CD14-positive monocyte (primary cell): ENCODE measurements around the gene ABCB1. TPM values are rescaled to one million over a fixed set of nuclear protein-coding genes. Genes with fewer than 3 reads are reported as not detected.

Source experiments
- DNase-seq, 3 donors: peaks; one replicate each; pipeline ENCODE4 v3.0.0-alpha.2; 2011 to 2022
- H2AFZ ChIP-seq: 2 replicates; pipeline ENCODE4 v1.6.0; 2012; ENCODE audit warnings: mild to moderate bottlenecking, low read depth, low read length, inconsistent platforms; ENCODE audit not compliant: insufficient read depth, poor library complexity, severe bottlenecking
- H3K27ac ChIP-seq, 2 donors: 1 replicate in 1 of 2; 2 replicates in 1 of 2; pipeline ENCODE4 v1.5.1; 2012 to 2013; ENCODE audit warnings: low read length in 2 of 2, control low read depth in 1 of 2, inconsistent platforms in 1 of 2, low read depth in 1 of 2, mild to moderate bottlenecking in 1 of 2
- H3K27me3 ChIP-seq, 2 donors: one replicate each; pipeline versions ENCODE4 v1.6.0 to v1.6.1; 2011 to 2013; ENCODE audit warnings: low read length in 2 of 2; ENCODE audit not compliant: control insufficient read depth in 2 of 2, insufficient read depth in 2 of 2
- H3K36me3 ChIP-seq, 2 donors: replicated peaks in 1 of 2; 1 replicate in 1 of 2; 2 replicates in 1 of 2; pipeline versions ENCODE4 v1.5.1 to v1.6.1; 2012 to 2013; ENCODE audit warnings: low read length in 2 of 2, control low read depth in 1 of 2, inconsistent platforms in 1 of 2, mild to moderate bottlenecking in 1 of 2; ENCODE audit not compliant: insufficient read depth in 2 of 2, control insufficient read depth in 1 of 2
- H3K4me1 ChIP-seq, 2 donors: 1 replicate in 1 of 2; 2 replicates in 1 of 2; pipeline versions ENCODE4 v1.5.1 to v1.6.1; 2012 to 2013; ENCODE audit warnings: low read length in 2 of 2, control low read depth in 1 of 2, inconsistent platforms in 1 of 2, mild to moderate bottlenecking in 1 of 2, moderate library complexity in 1 of 2; ENCODE audit not compliant: insufficient read depth in 2 of 2, control insufficient read depth in 1 of 2
- H3K4me2 ChIP-seq: replicated peaks from 2 replicates; pipeline ENCODE3; 2012; ENCODE audit warnings: low read length, moderate library complexity, mild to moderate bottlenecking; ENCODE audit not compliant: poor library complexity, severe bottlenecking; ENCODE audit errors: extremely low read depth
- H3K4me3 ChIP-seq, 3 experiments: fragments of 200-600 bp in 1 of 3; sonication (generic) in 1 of 3; replicated peaks in 1 of 3; 1 replicate in 2 of 3; 2 replicates in 1 of 3; pipeline ENCODE4 v1.5.1; 2011 to 2013; ENCODE audit warnings: low read length in 3 of 3, mild to moderate bottlenecking in 3 of 3, control low read depth in 2 of 3, low read depth in 2 of 3, inconsistent platforms in 1 of 3, moderate library complexity in 1 of 3
- H3K79me2 ChIP-seq: 2 replicates; pipeline ENCODE4 v1.6.0; 2012; ENCODE audit warnings: mild to moderate bottlenecking, control low read depth, inconsistent platforms, low read length, moderate library complexity; ENCODE audit not compliant: insufficient read depth
- H3K9ac ChIP-seq: 2 replicates; pipeline ENCODE4 v1.6.0; 2017; ENCODE audit warnings: low read length, mild to moderate bottlenecking; ENCODE audit not compliant: insufficient read depth, poor library complexity, severe bottlenecking
- H3K9me3 ChIP-seq, 2 donors: replicated peaks in 1 of 2; 1 replicate in 1 of 2; 2 replicates in 1 of 2; pipeline versions ENCODE4 v1.5.1 to v1.6.1; 2012 to 2013; ENCODE audit warnings: low read length in 2 of 2, control low read depth in 1 of 2; ENCODE audit not compliant: control insufficient read depth in 1 of 2, insufficient read depth in 1 of 2
- H4K20me1 ChIP-seq: 2 replicates; pipeline ENCODE4 v1.6.0; 2012; ENCODE audit warnings: mild to moderate bottlenecking, low read length, control low read depth, moderate library complexity; ENCODE audit not compliant: insufficient read depth
- H3K27ac Mint-ChIP-seq, 7 donors: one replicate each; pipeline ENCODE4 v1.8.0; 2020; ENCODE audit warnings: mild to moderate bottlenecking in 7 of 7, mixed read lengths in 7 of 7, moderate library complexity in 6 of 7, inconsistent platforms in 2 of 7
- H3K27me3 Mint-ChIP-seq, 3 donors: one replicate each; pipeline ENCODE4 v1.8.0; 2021 to 2022; ENCODE audit warnings: low read depth in 3 of 3, mild to moderate bottlenecking in 3 of 3, mixed read lengths in 3 of 3, moderate library complexity in 3 of 3, inconsistent platforms in 1 of 3
- H3K36me3 Mint-ChIP-seq, 2 donors: one replicate each; pipeline ENCODE4 v1.8.0; 2020; ENCODE audit warnings: mixed read lengths in 2 of 2, inconsistent platforms in 1 of 2, mild to moderate bottlenecking in 1 of 2
- H3K4me1 Mint-ChIP-seq: one replicate; pipeline ENCODE4 v1.8.0; 2020; ENCODE audit warnings: mild to moderate bottlenecking, mixed read lengths
- H3K4me3 Mint-ChIP-seq, 2 donors: one replicate each; pipeline ENCODE4 v1.8.0; 2020; ENCODE audit warnings: mild to moderate bottlenecking in 2 of 2, mixed read lengths in 2 of 2, moderate library complexity in 1 of 2
- H3K9me3 Mint-ChIP-seq, 7 donors: one replicate each; pipeline ENCODE4 v1.8.0; 2020 to 2022; ENCODE audit warnings: mixed read lengths in 7 of 7, mild to moderate bottlenecking in 6 of 7, moderate library complexity in 6 of 7, inconsistent platforms in 2 of 7
- WGBS: methylation state at CpG from one replicate; pipeline ENCODE4 v1.1.5; 2013; ENCODE audit warnings: missing lambda C conversion rate; ENCODE audit not compliant: insufficient coverage; 5-methylcytosine and 5-hydroxymethylcytosine counted together
- intact Hi-C, 2 donors: fragments of 100-400 bp; cut with micrococcal nuclease; formaldehyde crosslinking; loops; one replicate each; pipeline versions ENCODE4 v1.15.0 to v1.15.1; 2023
- polyA plus RNA-seq, 3 donors: library from polyadenylated mRNA; depleted of rRNA in 1 of 3; unstranded in 2 of 3; stranded (reverse) in 1 of 3; fragments of 300-500 nt in 2 of 3; fragments of >200 nt in 1 of 3; fragmentation: Illumina TruSeq in 2 of 3; gene quantifications; 1 replicate in 2 of 3; 2 replicates in 1 of 3; pipeline ENCODE4 v1.2.3, GENCODE V29; 2012 to 2021
- TF ChIP-seq, protein P1 (sequence below): fragments of 200-600 bp; IDR thresholded peaks from one replicate; pipeline ENCODE4 v1.8.0; 2022; ENCODE audit warnings: antibody characterized with exemption, mild to moderate bottlenecking

ABCB1 gene
- polyA plus RNA-seq, 3 donors = 0.24 TPM; not detected in 2

DNA sequence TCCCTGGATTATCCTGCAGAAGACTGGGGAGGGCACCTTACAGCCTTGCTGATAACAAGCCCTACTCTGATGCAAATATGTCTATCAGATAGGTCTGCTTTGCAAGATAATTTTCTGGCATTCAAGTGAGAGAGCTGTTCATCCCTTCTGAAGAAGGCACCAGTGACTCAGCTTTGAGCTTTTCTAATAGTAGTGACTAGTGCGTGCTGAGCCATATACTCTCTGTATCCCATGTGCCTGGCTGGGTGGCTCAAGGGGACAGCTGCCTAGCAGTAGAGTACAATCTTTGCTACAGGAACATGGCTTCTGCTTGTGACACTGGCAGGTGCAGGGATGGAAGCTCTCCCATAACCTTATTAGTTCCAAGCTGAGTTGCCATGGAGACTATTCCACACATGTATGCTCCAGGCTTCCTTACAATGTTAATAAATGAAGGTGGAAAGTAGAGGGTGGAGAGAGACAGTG lies 90.2 kb downstream of the ABCB1 start:
- peaks cover 0 to 2% (median 0%) of the 10 kb centered on the region in 3 donors for H3K27me3 Mint-ChIP-seq
- Histone ChIP-seq H3K9ac (no peak overlapping the region), H3K27me3 (no peaks in the 10 kb centered on the region), H4K20me1 (no peaks in the 10 kb centered on the region), H2AFZ (no peak overlapping the region), H3K36me3 (no peaks in the 10 kb centered on the region), H3K4me3 (no peak overlapping the region), H3K9me3 (no peaks in the 10 kb centered on the region), H3K79me2 (no peaks in the 10 kb centered on the region), H3K4me2 (no peak overlapping the region), H3K27ac (no peak overlapping the region), H3K4me1 (no peaks in the 10 kb centered on the region)
- intact Hi-C loops = no loop called here
- TF ChIP-seq, protein P1, sequence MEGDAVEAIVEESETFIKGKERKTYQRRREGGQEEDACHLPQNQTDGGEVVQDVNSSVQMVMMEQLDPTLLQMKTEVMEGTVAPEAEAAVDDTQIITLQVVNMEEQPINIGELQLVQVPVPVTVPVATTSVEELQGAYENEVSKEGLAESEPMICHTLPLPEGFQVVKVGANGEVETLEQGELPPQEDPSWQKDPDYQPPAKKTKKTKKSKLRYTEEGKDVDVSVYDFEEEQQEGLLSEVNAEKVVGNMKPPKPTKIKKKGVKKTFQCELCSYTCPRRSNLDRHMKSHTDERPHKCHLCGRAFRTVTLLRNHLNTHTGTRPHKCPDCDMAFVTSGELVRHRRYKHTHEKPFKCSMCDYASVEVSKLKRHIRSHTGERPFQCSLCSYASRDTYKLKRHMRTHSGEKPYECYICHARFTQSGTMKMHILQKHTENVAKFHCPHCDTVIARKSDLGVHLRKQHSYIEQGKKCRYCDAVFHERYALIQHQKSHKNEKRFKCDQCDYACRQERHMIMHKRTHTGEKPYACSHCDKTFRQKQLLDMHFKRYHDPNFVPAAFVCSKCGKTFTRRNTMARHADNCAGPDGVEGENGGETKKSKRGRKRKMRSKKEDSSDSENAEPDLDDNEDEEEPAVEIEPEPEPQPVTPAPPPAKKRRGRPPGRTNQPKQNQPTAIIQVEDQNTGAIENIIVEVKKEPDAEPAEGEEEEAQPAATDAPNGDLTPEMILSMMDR = no peak
- H3K9me3 Mint-ChIP-seq = peaks cover 0 to 2% (median 0%) of the 10 kb centered on the region in 7 donors
- WGBS = 100% methylated on average over 1 of the region's 1 CpG
- H3K27ac Mint-ChIP-seq = no peak overlapping the region
- no peaks in the 10 kb centered on the region for H3K36me3 Mint-ChIP-seq
- H3K4me1 Mint-ChIP-seq = peaks cover 2% of the 10 kb centered on the region
- H3K4me3 Mint-ChIP-seq = no peak overlapping the region
- DNase-seq = no peak

DNA sequence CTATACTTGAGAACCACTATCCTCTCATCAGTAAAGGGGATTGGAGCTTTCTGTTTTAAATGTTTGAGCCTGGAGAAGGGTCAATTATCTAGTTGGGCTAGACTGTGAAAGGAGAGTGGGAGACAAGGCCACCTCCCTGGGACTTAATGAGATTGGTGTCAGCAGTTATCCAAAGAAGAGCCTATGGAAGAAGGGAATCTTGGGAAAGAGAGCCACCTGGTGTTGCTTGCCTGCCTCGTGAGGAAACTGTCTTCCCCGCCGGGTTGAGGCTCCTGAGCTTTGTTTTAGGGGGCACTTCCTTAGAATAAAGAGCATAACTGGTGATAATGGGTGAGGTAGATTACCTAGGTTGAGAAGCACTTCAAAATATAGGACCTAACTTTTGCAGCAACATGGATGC lies 93.2 kb downstream of the ABCB1 start:
- WGBS = 86% methylated on average over 3 of the region's 3 CpGs
- Mint-ChIP-seq H3K4me1 (peaks cover 2% of the 10 kb centered on the region), H3K4me3 (no peak overlapping the region), H3K36me3 (no peaks in the 10 kb centered on the region), H3K9me3 (no peaks in the 10 kb centered on the region), H3K27me3 (peaks cover 0 to 2% (median 0%) of the 10 kb centered on the region in 3 donors), H3K27ac (peak overlapping the region in 1 of 7 donors; percentile 18)
- no peaks in the 10 kb centered on the region for H3K9me3 ChIP-seq
- TF ChIP-seq, protein P1 = no peak
- H2AFZ ChIP-seq = no peak overlapping the region
- no peak overlapping the region for H3K27ac ChIP-seq
- no peaks in the 10 kb centered on the region for H3K27me3 ChIP-seq
- no peak overlapping the region for H3K9ac ChIP-seq
- intact Hi-C loops = no loop called here
- H3K36me3 ChIP-seq = no peaks in the 10 kb centered on the region
- no peaks in the 10 kb centered on the region for H4K20me1 ChIP-seq
- H3K79me2 ChIP-seq = no peaks in the 10 kb centered on the region
- no peak for DNase-seq
- H3K4me3 ChIP-seq = no peak overlapping the region
- no peaks in the 10 kb centered on the region for H3K4me1 ChIP-seq
- H3K4me2 ChIP-seq = no peak overlapping the region
